ENCODE data around the gene GPR161. TPM values are rescaled to one million over a fixed set of nuclear protein-coding genes. Genes with fewer than 3 reads are reported as not detected.

Gene GPR161
- total RNA-seq, 2 donors from 2014 or later, result 10.3 to 11.6 TPM

GRCh38 chr1:168085401-168085872 lies 51.3 kb downstream of the GPR161 start:
- no peak for DNase-seq (ENCODE audit: low spot score)
- no peak for TF ChIP-seq CTCF (IDR thresholded peaks at IDR 0.05)
- Histone ChIP-seq H3K36me3 (peaks cover 5% of the 10 kb centered on the region), H3K4me3 (peak overlapping the region; percentile 65), H3K27ac (peak overlapping the region; percentile 77 to 78), H3K27me3 (replicated peaks; ENCODE audit: insufficient read depth) (no peaks in the 10 kb centered on the region), H3K9me3 (no peaks in the 10 kb centered on the region), H3K4me1 (ENCODE audit: control insufficient read depth in 1 of 2, low read depth in 2 of 2) (peaks cover 16 to 54% of the 10 kb centered on the region in 2 donors)
- ATAC-seq (ENCODE audit: insufficient number of reproducible peaks, low FRiP score, low read depth), result no peak

GRCh38 chr1:168084396-168085231 lies 52.1 kb downstream of the GPR161 start:
- Histone ChIP-seq H3K36me3 (peaks cover 2% of the 10 kb centered on the region), H3K27me3 (replicated peaks; ENCODE audit: insufficient read depth) (no peaks in the 10 kb centered on the region), H3K4me1 (ENCODE audit: control insufficient read depth in 1 of 2, low read depth in 2 of 2) (peaks cover 18 to 63% of the 10 kb centered on the region in 2 donors), H3K27ac (peak overlapping the region; percentile 77 to 78), H3K9me3 (no peaks in the 10 kb centered on the region), H3K4me3 (peak overlapping the region; percentile 65)
- peak; percentile 51 for ATAC-seq (ENCODE audit: insufficient number of reproducible peaks, low FRiP score, low read depth)
- peak; percentile 84 for TF ChIP-seq CTCF (IDR thresholded peaks at IDR 0.05)
- no peak for DNase-seq (ENCODE audit: low spot score)

GRCh38 chr1:168083456-168084325 lies 53.0 kb downstream of the GPR161 start:
- Histone ChIP-seq H3K36me3 (no peaks in the 10 kb centered on the region), H3K9me3 (no peaks in the 10 kb centered on the region), H3K27ac (peak overlapping the region; percentile 77 to 78), H3K4me1 (ENCODE audit: control insufficient read depth in 1 of 2, low read depth in 2 of 2) (peaks cover 19 to 64% of the 10 kb centered on the region in 2 donors), H3K4me3 (no peak overlapping the region), H3K27me3 (replicated peaks; ENCODE audit: insufficient read depth) (no peaks in the 10 kb centered on the region)
- DNase-seq (ENCODE audit: low spot score), result no peak
- TF ChIP-seq CTCF (IDR thresholded peaks at IDR 0.05), result no peak
- ATAC-seq (ENCODE audit: insufficient number of reproducible peaks, low FRiP score, low read depth), result no peak

- peaks cover 9% of the 10 kb centered on the region for H3K36me3 ChIP-seq
- H3K27ac ChIP-seq, result peak overlapping the region; percentile 27 to 39
- DNase-seq (ENCODE audit: low spot score), result peak; percentile 27
- H3K4me1 ChIP-seq (ENCODE audit: control insufficient read depth in 1 of 2, low read depth in 2 of 2), result peaks cover 19 to 64% of the 10 kb centered on the region in 2 donors
- TF ChIP-seq CTCF (IDR thresholded peaks at IDR 0.05), result peak; percentile 90
- peak; percentile 44 for ATAC-seq (ENCODE audit: insufficient number of reproducible peaks, low FRiP score, low read depth)
- no peaks in the 10 kb centered on the region for H3K9me3 ChIP-seq
- H3K27me3 ChIP-seq (replicated peaks; ENCODE audit: insufficient read depth), result no peaks in the 10 kb centered on the region
- H3K4me3 ChIP-seq, result no peak overlapping the region
Observed at GRCh38 chr1:168082008-168082876, 54.5 kb downstream of the GPR161 start.
